PC-9 (cell line): ENCODE results near the gene ADARB2. TPM values are rescaled to one million over a fixed set of nuclear protein-coding genes. Genes with fewer than 3 reads are reported as not detected.

ENCODE experiments used
- BruUV-seq: library from RNA; stranded (reverse); fragments of 400-500 nt; replicated peaks from 2 replicates; lab custom pipeline; 2021; lab: Mats Ljungman, UMichigan
- CTCF ChIA-PET: fragments of 300-600 bp; sonication (Branson Sonifier 250); formaldehyde crosslinking; loops from one replicate; lab custom pipeline; 2022; ENCODE audit warnings: antibody characterized with exemption; lab: Charles Lee
- POLR2A ChIA-PET: fragments of 300-600 bp; sonication (Branson Sonifier 250); formaldehyde crosslinking; loops from one replicate; lab custom pipeline; 2022; ENCODE audit warnings: antibody characterized with exemption; ENCODE audit not compliant: unreplicated experiment; lab: Charles Lee
- DNase-seq, 2 experiments: peaks; one replicate each; pipeline versions ENCODE4 v3.0.0 to v3.0.0-alpha.2; 2015 to 2022; ENCODE audit warnings: mixed read lengths in 1 of 2
- H2AFZ ChIP-seq: fragments of 200-600 bp; sonication (generic); 2 replicates; pipeline ENCODE4 v1.8.1; 2017; ENCODE audit warnings: antibody characterized with exemption
- H3F3A ChIP-seq: fragments of 200-600 bp; sonication (generic); 2 replicates; pipeline ENCODE4 v1.8.1; 2017; ENCODE audit warnings: antibody characterized with exemption, mild to moderate bottlenecking, low read depth; ENCODE audit not compliant: insufficient read depth
- H3K27ac ChIP-seq: fragments of 200-600 bp; sonication (generic); 2 replicates; pipeline ENCODE4 v1.6.1; 2016; ENCODE audit warnings: mixed run types
- H3K27me3 ChIP-seq: fragments of 200-600 bp; sonication (generic); 2 replicates; pipeline ENCODE4 v1.6.1; 2016; ENCODE audit warnings: low read depth, mixed run types; ENCODE audit not compliant: insufficient read depth
- H3K36me3 ChIP-seq: fragments of 200-600 bp; sonication (generic); 2 replicates; pipeline ENCODE4 v1.6.1; 2016; ENCODE audit warnings: low read depth, mixed run types
- H3K4me1 ChIP-seq: fragments of 200-600 bp; sonication (generic); replicated peaks from 2 replicates; pipeline ENCODE4 v1.6.1; 2016; ENCODE audit warnings: mixed run types; ENCODE audit not compliant: insufficient read depth
- H3K4me2 ChIP-seq: fragments of 200-600 bp; sonication (generic); 2 replicates; pipeline ENCODE4 v1.6.1; 2017; ENCODE audit warnings: mixed run types
- H3K4me3 ChIP-seq: fragments of 200-600 bp; sonication (generic); 2 replicates; pipeline ENCODE4 v1.6.1; 2016; ENCODE audit warnings: mixed run types
- H3K79me2 ChIP-seq: fragments of 200-600 bp; sonication (generic); 2 replicates; pipeline ENCODE4 v1.6.1; 2017; ENCODE audit warnings: low read depth, mixed run types
- H3K9me2 ChIP-seq: fragments of 200-600 bp; sonication (generic); 2 replicates; pipeline ENCODE4 v1.8.1; 2017; ENCODE audit warnings: mild to moderate bottlenecking; ENCODE audit not compliant: insufficient read depth
- H3K9me3 ChIP-seq: fragments of 200-600 bp; sonication (generic); 2 replicates; pipeline ENCODE4 v1.8.1; 2016; ENCODE audit warnings: low read depth; ENCODE audit not compliant: insufficient read depth
- H4K20me1 ChIP-seq: fragments of 200-600 bp; sonication (generic); 2 replicates; pipeline ENCODE4 v1.8.1; 2017; ENCODE audit not compliant: insufficient read depth
- EZH2 ChIP-seq: fragments of 200-600 bp; sonication (generic); IDR thresholded peaks from 2 replicates; pipeline ENCODE4 v1.8.0; 2017; ENCODE audit warnings: antibody characterized with exemption, low read depth
- intact Hi-C: fragments of 100-400 bp; cut with micrococcal nuclease; formaldehyde crosslinking; loops from one replicate; pipeline ENCODE4 v1.10.0; 2022; ENCODE audit not compliant: unreplicated experiment
- total RNA-seq: library from RNA; stranded (reverse); gene quantifications from 2 replicates; pipeline ENCODE4 v1.2.3, GENCODE V29; 2021
- TF ChIP-seq, protein P1 (sequence below): fragments of 200-600 bp; sonication (generic); conservative IDR thresholded peaks from 2 replicates; pipeline ENCODE4 v1.6.1; 2017; ENCODE audit warnings: mixed run types, antibody characterized with exemption, mild to moderate bottlenecking, moderate library complexity

ADARB2 gene
- total RNA-seq, 1 experiment from 2014 or later: not detected

GRCh38 chr10:1373287-1373686 is 364.0 kb downstream of the ADARB2 start:
- CTCF ChIA-PET: no interaction called here
- Histone ChIP-seq H3K36me3 (no peaks in the 10 kb centered on the region), H3K27me3 (no peaks in the 10 kb centered on the region; the same call in 1 of the 2 replicates), H3K79me2 (no peaks in the 10 kb centered on the region), H3K4me2 (no peak overlapping the region), H3K4me1 (no peaks in the 10 kb centered on the region), H3K9me3 (no peaks in the 10 kb centered on the region), H3F3A (no peaks in the 10 kb centered on the region), H4K20me1 (no peaks in the 10 kb centered on the region), H3K9me2 (no peaks in the 10 kb centered on the region), H3K27ac (no peak overlapping the region), H3K4me3 (no peak overlapping the region), H2AFZ (no peak overlapping the region)
- DNase-seq: no peak
- TF ChIP-seq, protein P1, sequence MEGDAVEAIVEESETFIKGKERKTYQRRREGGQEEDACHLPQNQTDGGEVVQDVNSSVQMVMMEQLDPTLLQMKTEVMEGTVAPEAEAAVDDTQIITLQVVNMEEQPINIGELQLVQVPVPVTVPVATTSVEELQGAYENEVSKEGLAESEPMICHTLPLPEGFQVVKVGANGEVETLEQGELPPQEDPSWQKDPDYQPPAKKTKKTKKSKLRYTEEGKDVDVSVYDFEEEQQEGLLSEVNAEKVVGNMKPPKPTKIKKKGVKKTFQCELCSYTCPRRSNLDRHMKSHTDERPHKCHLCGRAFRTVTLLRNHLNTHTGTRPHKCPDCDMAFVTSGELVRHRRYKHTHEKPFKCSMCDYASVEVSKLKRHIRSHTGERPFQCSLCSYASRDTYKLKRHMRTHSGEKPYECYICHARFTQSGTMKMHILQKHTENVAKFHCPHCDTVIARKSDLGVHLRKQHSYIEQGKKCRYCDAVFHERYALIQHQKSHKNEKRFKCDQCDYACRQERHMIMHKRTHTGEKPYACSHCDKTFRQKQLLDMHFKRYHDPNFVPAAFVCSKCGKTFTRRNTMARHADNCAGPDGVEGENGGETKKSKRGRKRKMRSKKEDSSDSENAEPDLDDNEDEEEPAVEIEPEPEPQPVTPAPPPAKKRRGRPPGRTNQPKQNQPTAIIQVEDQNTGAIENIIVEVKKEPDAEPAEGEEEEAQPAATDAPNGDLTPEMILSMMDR: no peak
- TF ChIP-seq EZH2: no peak
- BruUV-seq: no TSS peak
- intact Hi-C loops: no loop called here
- POLR2A ChIA-PET: no interaction called here

DNA sequence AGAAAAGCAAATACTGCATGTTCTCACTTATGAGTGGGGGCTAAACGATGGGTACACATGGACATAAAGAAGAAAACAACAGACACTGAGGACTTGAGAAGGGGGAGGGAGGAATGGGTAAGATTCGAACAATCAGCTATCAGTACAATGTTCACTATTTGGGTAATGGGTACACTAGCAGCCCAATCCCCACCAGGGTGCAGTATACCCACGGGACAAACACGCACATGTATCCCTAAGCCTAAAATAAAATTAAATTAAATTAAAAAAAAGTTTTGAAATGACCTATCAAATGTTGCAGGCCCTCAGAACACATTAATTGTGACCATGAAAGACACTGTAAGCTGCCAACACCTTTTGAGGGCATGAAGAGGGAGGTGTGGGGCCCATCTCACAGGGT is 365.1 kb downstream of the ADARB2 start:
- H3K4me2 ChIP-seq: no peak overlapping the region
- intact Hi-C loops: no loop called here
- H3K27me3 ChIP-seq: peaks cover 6% of the 10 kb centered on the region; the same call in 1 of the 2 replicates
- TF ChIP-seq EZH2: no peak
- TF ChIP-seq, protein P1: no peak
- no peaks in the 10 kb centered on the region for H4K20me1 ChIP-seq
- CTCF ChIA-PET: no interaction called here
- no peaks in the 10 kb centered on the region for H3K4me1 ChIP-seq
- no TSS peak for BruUV-seq
- H3K9me2 ChIP-seq: no peaks in the 10 kb centered on the region
- no peak overlapping the region for H2AFZ ChIP-seq
- H3K4me3 ChIP-seq: no peak overlapping the region
- POLR2A ChIA-PET: no interaction called here
- no peaks in the 10 kb centered on the region for H3K9me3 ChIP-seq
- H3K27ac ChIP-seq: no peak overlapping the region
- no peaks in the 10 kb centered on the region for H3K79me2 ChIP-seq
- DNase-seq: no peak
- no peaks in the 10 kb centered on the region for H3F3A ChIP-seq
- no peaks in the 10 kb centered on the region for H3K36me3 ChIP-seq

DNA sequence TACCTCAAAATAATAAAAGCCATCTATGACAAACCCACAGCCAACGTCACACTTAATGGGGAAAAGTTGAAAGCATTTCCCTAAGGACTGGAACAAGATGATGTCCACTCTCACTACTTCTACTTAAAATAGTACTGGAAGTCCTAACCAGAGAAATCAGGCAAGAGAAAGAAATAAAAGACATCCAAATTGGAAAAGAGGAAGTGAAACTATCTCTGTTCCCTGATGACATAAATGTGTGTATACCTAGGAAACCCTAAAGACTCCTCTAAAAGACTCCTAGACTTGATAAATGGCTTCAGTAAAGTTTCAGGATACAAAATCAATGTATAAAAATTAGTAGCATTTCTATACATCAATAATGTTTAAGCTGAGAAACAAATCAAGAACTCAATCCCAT is 367.0 kb downstream of the ADARB2 start:
- no peaks in the 10 kb centered on the region for H3K9me3 ChIP-seq
- peaks cover 22% of the 10 kb centered on the region for H3K27me3 ChIP-seq
- H3F3A ChIP-seq: no peaks in the 10 kb centered on the region
- BruUV-seq: no TSS peak
- H3K9me2 ChIP-seq: no peaks in the 10 kb centered on the region
- no peaks in the 10 kb centered on the region for H3K4me1 ChIP-seq
- no peaks in the 10 kb centered on the region for H3K79me2 ChIP-seq
- DNase-seq: no peak
- intact Hi-C loops: no loop called here
- no peak overlapping the region for H3K4me2 ChIP-seq
- no peak overlapping the region for H2AFZ ChIP-seq
- POLR2A ChIA-PET: no interaction called here
- no peaks in the 10 kb centered on the region for H4K20me1 ChIP-seq
- CTCF ChIA-PET: no interaction called here
- no peaks in the 10 kb centered on the region for H3K36me3 ChIP-seq
- TF ChIP-seq, protein P1: no peak
- no peak for TF ChIP-seq EZH2
- H3K4me3 ChIP-seq: no peak overlapping the region
- H3K27ac ChIP-seq: no peak overlapping the region
